NCI-H2081 (cell line): ENCODE measurements around the gene LRRC3B.
A peak's percentile ranks its signal among the peaks of the same experiment; 100 is the strongest.

Experiments
- DNase-seq, 2 experiments: peaks; one replicate each; lab custom pipeline; 2025; lab: John Stamatoyannopoulos, UW

LRRC3B gene

DNA sequence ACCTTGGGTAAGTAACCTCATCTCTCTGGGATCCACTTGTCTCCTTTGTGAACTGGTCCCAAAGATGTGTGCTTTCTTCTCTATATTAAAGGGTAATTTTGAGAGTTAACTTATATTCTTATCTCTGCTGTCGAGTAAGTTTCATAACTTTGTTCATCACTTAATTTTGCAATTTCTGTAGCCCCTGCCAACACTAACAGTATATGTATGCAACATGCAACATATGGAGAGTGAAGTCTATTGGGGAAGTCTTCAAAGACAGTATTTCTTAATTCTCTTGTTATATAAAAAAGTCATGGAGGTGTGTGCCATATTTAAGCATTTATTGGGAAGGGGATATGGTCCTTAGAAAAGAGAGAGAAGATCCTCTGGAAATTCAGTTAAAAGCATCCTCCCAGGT is 85.9 kb downstream of the LRRC3B start:
- no peak for DNase-seq

DNA sequence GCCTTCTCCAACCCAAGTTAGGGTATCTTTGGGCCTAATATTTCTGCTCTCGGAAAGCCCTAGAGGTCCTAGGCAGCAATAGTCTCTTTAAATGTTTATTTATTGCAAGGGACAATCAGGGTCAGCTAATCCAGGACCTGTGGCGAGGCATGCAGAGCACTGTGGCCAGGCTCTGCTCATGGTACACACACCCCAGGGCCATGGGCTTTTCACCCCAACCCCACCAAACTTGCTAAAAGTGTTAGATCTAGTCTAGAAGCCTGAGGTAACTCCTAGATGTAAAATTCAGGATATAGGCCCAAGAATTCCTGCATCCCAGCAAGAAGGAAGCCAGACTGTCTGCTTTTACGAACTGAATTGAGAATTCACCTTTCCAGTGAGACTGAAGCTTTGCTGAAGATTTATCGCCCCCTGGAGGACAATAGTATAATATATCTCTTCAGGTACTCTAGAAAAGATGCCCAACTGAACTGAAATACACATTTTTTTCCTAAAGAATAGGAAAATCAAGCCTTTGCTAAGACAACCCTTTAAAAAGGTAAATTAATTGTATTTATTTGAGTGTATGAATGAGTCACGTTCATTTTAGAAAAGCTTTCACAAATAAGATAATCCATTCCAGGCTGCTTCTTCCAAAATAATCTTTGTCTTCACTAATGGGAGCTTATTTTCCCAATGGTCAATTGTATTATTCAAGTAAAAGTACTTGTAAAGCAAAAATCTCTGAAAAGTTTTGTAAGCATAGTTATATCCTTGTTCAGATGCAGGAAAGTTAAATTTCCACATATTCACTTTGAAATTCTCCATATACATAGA is 89.8 kb downstream of the LRRC3B start:
- peak; percentile 50 to 56 for DNase-seq

DNA sequence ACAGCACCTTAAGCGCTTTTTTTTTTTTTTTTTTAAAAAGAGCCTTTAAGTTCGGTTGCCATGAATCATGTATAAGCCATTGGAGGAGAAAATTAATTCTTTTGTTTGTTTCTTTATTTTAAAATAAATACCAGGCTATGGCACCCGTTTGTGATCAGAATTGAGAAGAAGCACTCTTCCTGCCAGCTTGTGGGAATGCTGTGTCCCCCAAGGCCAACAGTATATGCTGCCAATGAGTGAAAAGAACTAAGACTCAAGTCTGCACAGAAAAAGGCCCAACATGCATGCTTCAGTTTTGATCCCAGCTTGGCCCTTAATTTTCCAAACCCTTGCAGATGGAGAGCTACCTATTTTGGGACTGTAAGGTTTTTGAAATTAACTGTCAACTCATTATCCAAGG is 90.5 kb downstream of the LRRC3B start:
- no peak for DNase-seq

DNA sequence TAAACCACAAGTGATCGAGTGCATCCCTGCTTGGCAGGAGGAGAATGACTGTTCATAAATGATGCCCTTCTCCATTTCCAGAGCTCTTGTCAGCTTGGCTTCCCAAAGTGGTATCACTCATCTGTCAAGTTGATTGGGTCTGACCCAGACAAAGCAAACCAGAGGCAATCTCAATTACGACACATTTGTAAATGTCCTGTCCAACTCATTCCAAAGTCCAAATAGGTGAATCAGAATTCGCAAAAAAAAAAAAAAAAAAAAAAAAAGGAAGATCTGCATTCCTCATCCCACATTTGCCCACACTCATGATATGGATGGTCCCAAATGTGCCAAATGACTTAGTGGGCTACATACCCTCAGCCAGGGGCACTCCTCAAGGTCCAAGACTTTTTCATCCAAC is 91.9 kb downstream of the LRRC3B start:
- no peak for DNase-seq

DNA sequence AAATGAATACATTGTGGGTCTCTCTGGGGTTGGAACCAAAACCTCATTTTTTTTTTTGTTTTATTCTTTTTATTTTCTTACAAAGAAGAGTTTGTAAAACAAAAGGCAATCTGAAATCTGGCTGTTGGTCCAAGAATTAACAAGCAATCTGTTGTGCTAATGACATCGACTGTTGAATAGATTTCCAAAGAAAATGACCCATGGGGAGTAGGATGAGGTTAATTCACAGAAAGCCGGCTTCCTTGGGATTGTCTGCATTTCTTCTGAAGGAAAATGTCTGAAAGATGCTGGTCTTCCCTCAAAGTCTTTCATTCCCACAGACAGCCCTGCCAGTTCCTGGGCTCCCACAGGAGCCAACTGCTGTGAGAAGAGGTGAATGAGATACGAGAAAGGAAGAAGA is 92.9 kb downstream of the LRRC3B start:
- no peak for DNase-seq

DNA sequence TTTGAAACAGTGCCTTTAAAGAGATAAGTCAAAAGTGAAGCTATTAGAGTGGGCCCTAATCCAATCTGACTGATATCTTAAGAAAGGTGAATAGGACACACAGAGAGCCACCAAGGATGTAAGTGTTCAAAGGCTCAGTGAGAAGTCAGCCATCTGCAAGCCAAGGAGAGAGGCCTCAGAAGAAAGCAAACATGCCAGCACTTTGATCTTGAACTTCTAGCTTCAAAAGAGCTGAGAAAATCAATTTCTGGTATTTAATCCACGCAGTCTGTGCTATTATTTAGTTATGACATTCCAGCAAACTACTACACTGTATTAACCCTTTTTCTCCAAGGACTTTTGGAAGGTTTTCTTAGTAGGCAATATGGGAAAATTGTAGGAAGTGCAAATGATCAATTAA is 95.7 kb downstream of the LRRC3B start:
- no peak for DNase-seq

DNA sequence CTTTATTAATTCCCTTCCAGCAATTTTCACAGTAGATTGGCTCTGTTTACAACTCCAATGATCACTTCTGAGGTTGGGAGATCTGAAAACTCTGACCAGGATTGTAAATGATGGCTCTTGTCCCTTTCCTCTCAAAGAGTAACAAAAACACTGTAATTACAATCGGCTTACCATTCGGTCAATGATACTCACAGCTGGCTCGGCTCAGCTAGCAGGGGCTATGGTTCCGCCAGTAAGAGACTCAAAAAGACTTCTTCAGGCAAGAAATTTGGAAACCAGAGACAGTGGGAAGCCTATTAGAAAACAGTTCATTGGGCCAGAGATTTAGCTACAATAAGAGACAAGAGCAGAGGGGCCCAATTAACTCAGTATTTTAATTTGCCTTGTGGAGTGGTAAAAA is 96.6 kb downstream of the LRRC3B start:
- no peak for DNase-seq

DNA sequence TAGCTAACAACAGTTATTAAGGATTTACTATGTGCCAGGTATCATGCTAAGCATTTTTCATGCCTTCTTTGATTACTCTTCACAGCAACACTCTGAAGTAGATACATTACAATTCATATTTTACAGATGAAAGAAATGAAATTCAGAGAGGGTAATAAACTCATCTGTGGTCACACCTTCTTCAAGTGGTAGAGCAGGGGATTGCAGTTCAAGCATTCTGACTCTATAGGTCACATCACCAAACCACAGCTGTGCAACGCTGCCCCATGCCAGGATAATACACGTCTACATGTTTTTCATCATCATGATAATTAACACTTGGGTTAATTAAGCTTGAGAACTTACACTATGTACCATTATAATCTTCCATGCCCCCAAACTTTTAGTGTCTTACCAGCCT is 98.5 kb downstream of the LRRC3B start:
- DNase-seq: no peak

DNA sequence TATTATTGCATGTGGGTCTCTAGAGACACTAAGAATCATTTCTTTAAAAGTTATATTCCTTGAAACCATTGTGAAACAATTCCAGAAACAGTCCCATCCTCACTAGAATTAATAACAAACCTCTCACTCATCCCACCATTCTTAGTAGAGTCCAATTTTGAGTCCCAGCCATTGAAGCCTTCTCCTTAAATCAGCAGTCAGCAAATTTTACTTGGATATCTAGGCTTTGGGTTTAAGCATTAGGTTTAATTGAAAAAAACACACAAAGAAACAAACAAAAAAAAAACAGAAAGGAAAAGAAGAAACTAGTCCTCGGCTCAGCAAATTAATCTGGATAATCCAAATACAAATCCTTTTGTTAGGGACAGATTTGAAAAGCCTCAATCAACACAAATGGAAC is 109.3 kb downstream of the LRRC3B start:
- DNase-seq: no peak

DNA sequence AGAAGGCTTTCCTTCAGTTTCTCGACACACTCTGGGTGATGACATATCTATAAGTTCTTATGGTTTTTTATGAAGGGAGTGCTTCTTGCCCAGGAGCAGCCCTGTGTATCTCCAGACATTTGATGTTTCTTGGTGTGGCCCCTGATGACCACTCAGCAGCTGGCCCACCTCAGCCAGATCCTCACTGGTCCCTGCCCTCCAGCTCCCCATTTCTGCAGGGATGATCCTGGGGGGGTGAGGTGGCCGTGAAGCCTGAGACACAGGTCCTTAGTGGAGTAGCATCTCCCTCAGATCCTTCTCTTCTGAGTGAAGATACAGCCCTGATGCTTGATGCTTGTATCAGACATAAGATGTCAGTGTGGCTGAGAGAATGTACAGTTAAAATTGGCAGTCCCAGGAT is 127.7 kb downstream of the LRRC3B start:
- no peak for DNase-seq

DNA sequence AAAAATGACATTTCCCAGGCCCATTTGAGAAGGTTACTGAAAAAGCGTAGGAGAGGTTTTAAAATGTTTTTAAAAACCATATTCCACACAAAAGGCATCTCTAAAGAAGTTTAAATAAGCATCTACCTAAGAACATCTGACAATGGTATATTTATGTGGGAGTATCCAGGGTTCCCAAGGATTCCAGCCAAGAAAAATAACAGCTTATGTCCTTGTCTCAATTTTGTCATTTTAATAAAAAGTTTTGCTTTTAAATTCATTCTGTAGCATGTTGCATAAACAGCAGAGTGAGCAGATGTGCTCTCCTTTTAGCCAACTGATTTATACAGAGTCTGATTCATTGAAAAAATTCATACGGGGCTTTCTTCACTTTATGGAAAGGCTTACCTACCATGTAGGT is 129.9 kb downstream of the LRRC3B start:
- no peak for DNase-seq

DNA sequence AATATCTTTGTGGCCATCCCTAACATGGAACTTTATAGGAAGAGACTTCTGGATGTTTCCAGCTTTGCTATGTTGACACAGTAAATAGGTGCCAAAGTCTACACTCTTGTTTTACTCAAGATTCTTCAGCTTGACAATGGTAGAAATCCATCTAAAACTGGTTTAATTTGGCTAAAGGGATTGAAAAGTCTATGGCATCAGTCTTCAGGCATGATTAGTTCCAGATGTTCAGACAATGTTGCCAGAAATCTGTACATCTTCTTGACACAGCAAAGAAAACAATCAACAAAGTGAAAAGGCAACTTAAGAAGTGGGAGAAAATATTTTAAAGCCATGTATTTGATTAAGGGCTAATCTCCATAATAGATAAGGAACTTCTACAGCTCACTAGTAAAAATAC is 130.5 kb downstream of the LRRC3B start:
- DNase-seq: no peak

DNA sequence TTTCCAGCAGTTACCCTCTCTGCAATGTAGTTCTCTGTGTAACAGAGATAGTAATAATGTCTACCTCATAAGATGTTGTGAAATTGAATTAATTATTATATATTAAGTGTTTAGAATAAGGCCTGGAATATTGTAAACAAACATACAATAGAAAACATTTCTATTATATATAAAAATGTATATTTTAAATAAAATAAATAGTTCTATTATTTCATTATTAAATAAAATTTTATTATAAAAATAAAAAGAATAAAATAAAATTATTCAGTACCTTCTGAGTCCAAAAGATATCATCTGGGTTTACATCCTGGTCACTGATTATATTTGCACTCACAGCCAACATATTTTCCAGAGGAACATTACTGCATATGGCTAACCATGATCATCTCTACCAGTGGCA is 135.4 kb downstream of the LRRC3B start:
- no peak for DNase-seq
